HCT116 (cell line): Measurements from ENCODE around the gene TSPOAP1. TPM values are rescaled to one million over a fixed set of nuclear protein-coding genes. Genes with fewer than 3 reads are reported as not detected.

Experiments used
- ATAC-seq: fragments of 200-7000 bp; cut with Tn5 transposase; 2 replicates; pipeline ENCODE4 v1.9.1; 2020; ENCODE audit warnings: mild to moderate bottlenecking, moderate library complexity
- BruUV-seq: library from RNA; stranded (reverse); fragments of 400-500 nt; replicated peaks from 2 replicates; lab custom pipeline; 2021; lab: Mats Ljungman, UMichigan
- CTCF ChIA-PET: fragments of 300-600 bp; sonication (Branson Sonifier 250); formaldehyde crosslinking; loops from one replicate; lab custom pipeline; 2021; ENCODE audit warnings: antibody characterized with exemption; lab: Charles Lee
- POLR2A ChIA-PET: fragments of 300-600, 350-600 bp; sonication (Branson Sonifier 250); formaldehyde crosslinking; loops from one replicate; lab custom pipeline; 2021; ENCODE audit warnings: antibody characterized with exemption; lab: Charles Lee
- RAD21 ChIA-PET, 2 experiments: fragments of 300-600 bp; sonication (Branson Sonifier 250); formaldehyde crosslinking; loops; one replicate each; lab custom pipeline; 2023; ENCODE audit warnings: low total read pairs in 2 of 2; ENCODE audit not compliant: uncharacterized antibody in 2 of 2, unreplicated experiment in 2 of 2, low non-redundant PET in 1 of 2; lab: Charles Lee
- DNase-seq: peaks from one replicate; pipeline ENCODE4 v3.0.0-alpha.2; 2010; ENCODE audit warnings: low read depth, low spot score
- H2AFZ ChIP-seq: fragments of 200-600 bp; shearing (Covaris generic), sonication (generic); 2 replicates; pipeline ENCODE4 v1.6.1; 2017; ENCODE audit warnings: low read depth, mixed run types, mixed read lengths, antibody characterized with exemption, low read length; ENCODE audit not compliant: poor library complexity, severe bottlenecking
- H3K27ac ChIP-seq: 2 replicates; pipeline ENCODE4 v1.5.1; 2012; ENCODE audit warnings: low read depth, low read length
- H3K27me3 ChIP-seq: fragments of 200-600 bp; sonication (generic); 2 replicates; pipeline ENCODE4 v1.6.1; 2016; ENCODE audit warnings: mixed run types, low read length, mixed read lengths; ENCODE audit not compliant: insufficient read depth
- H3K36me3 ChIP-seq, 2 experiments: fragments of 200-500 bp in 1 of 2; fragments of 200-600 bp in 1 of 2; sonication (Bioruptor generic) in 1 of 2; sonication (generic) in 1 of 2; 2 replicates each; pipeline versions ENCODE4 v1.5.1 to v1.6.1; 2014 to 2016; ENCODE audit warnings: low read length in 2 of 2, inconsistent platforms in 1 of 2, mixed read lengths in 1 of 2, mixed run types in 1 of 2; ENCODE audit not compliant: insufficient read depth in 2 of 2, control insufficient read depth in 1 of 2
- H3K4me1 ChIP-seq, 2 experiments: fragments of 200-600 bp in 1 of 2; sonication (generic) in 1 of 2; 2 replicates each; pipeline versions ENCODE4 v1.5.1 to v1.6.1; 2012 to 2017; ENCODE audit warnings: low read length in 2 of 2, inconsistent platforms in 1 of 2, mild to moderate bottlenecking in 1 of 2, mixed read lengths in 1 of 2, mixed run types in 1 of 2, moderate library complexity in 1 of 2; ENCODE audit not compliant: insufficient read depth in 2 of 2, control insufficient read depth in 1 of 2
- H3K4me2 ChIP-seq: fragments of 200-600 bp; sonication (generic); 2 replicates; pipeline ENCODE4 v1.6.1; 2017; ENCODE audit warnings: mixed run types, low read length, mixed read lengths
- H3K4me3 ChIP-seq, 2 experiments: fragments of 200-600 bp in 1 of 2; sonication (generic) in 1 of 2; replicated peaks in 1 of 2; 2 replicates each; pipeline ENCODE4 v1.5.1; 2011 to 2016; ENCODE audit warnings: low read length in 2 of 2, control low read depth in 1 of 2, low read depth in 1 of 2, mild to moderate bottlenecking in 1 of 2, mixed read lengths in 1 of 2, mixed run types in 1 of 2
- H3K79me2 ChIP-seq: fragments of 200-600 bp; sonication (generic); 2 replicates; pipeline ENCODE4 v1.6.1; 2017; ENCODE audit warnings: mild to moderate bottlenecking, mixed run types, low read length, moderate library complexity, mixed read lengths; ENCODE audit not compliant: insufficient read depth
- H3K9ac ChIP-seq: fragments of 200-600 bp; sonication (generic); 2 replicates; pipeline ENCODE4 v1.6.1; 2016; ENCODE audit warnings: low read length, mixed read lengths
- H3K9me2 ChIP-seq: fragments of 200-600 bp; sonication (generic), shearing (Covaris generic); 2 replicates; pipeline ENCODE4 v1.6.1; 2017; ENCODE audit warnings: mixed run types, mild to moderate bottlenecking, moderate library complexity; ENCODE audit not compliant: insufficient read depth
- H3K9me3 ChIP-seq, 2 experiments: fragments of 200-500 bp in 1 of 2; fragments of 200-600 bp in 1 of 2; sonication (Bioruptor generic) in 1 of 2; sonication (generic) in 1 of 2; 2 replicates each; pipeline ENCODE4 v1.6.1; 2014 to 2017; ENCODE audit warnings: low read length in 2 of 2, mixed read lengths in 2 of 2, inconsistent platforms in 1 of 2, low read depth in 1 of 2, mild to moderate bottlenecking in 1 of 2, mixed run types in 1 of 2, moderate library complexity in 1 of 2; ENCODE audit not compliant: control insufficient read depth in 1 of 2, insufficient read depth in 1 of 2
- H4K20me1 ChIP-seq: fragments of 200-600 bp; sonication (generic), shearing (Covaris generic); 2 replicates; pipeline ENCODE4 v1.6.1; 2017; ENCODE audit warnings: mixed run types, mild to moderate bottlenecking, moderate library complexity; ENCODE audit not compliant: insufficient read depth
- CBX3 ChIP-seq: IDR thresholded peaks from 2 replicates; pipeline ENCODE4 v1.6.1; 2012; ENCODE audit warnings: low read depth
- EGR1 ChIP-seq: IDR thresholded peaks from 2 replicates; pipeline ENCODE4 v1.6.1; 2012; ENCODE audit warnings: low read depth
- EZH2 ChIP-seq: fragments of 200-600 bp; sonication (generic); IDR thresholded peaks from 2 replicates; pipeline ENCODE4 v1.6.1; 2017; ENCODE audit warnings: antibody characterized with exemption, mixed run types
- EZH2phosphoT487 ChIP-seq: fragments of 200-600 bp; IDR thresholded peaks from 2 replicates; pipeline ENCODE4 v1.6.1; 2018; ENCODE audit warnings: antibody characterized with exemption, borderline replicate concordance
- JUND ChIP-seq: IDR thresholded peaks from 2 replicates; pipeline ENCODE4 v1.6.1; 2012
- POLR2A ChIP-seq: IDR thresholded peaks from 2 replicates; pipeline ENCODE4 v1.7.0; 2011; ENCODE audit warnings: borderline replicate concordance; ENCODE audit not compliant: insufficient read depth, insufficient read length; ENCODE audit errors: extremely low read depth
- POLR2AphosphoS5 ChIP-seq: IDR thresholded peaks from 2 replicates; pipeline ENCODE4 v1.6.1; 2011; ENCODE audit warnings: mild to moderate bottlenecking, low read depth, low read length, moderate library complexity
- REST ChIP-seq: IDR thresholded peaks from 2 replicates; pipeline ENCODE4 v1.6.1; 2012; ENCODE audit warnings: low read depth
- SP1 ChIP-seq: IDR thresholded peaks from 2 replicates; pipeline ENCODE4 v1.6.1; 2012; ENCODE audit warnings: low read depth
- SRF ChIP-seq: IDR thresholded peaks from 2 replicates; pipeline ENCODE4 v1.6.1; 2012; ENCODE audit warnings: low read depth
- TCF7L2 ChIP-seq: IDR thresholded peaks from 2 replicates; pipeline ENCODE4 v1.7.0; 2011; ENCODE audit warnings: borderline replicate concordance, inconsistent platforms; ENCODE audit not compliant: insufficient read depth, insufficient read length; ENCODE audit errors: extremely low read depth
- ZBTB33 ChIP-seq: IDR thresholded peaks from 2 replicates; pipeline ENCODE4 v1.6.1; 2011; ENCODE audit warnings: mild to moderate bottlenecking, low read length, moderate library complexity; ENCODE audit not compliant: insufficient replicate concordance; ENCODE audit errors: extremely low read depth
- intact Hi-C: fragments of 100-400 bp; cut with micrococcal nuclease; formaldehyde crosslinking; loops from 2 replicates; pipeline ENCODE4 v1.10.0; 2022
- total RNA-seq: library from RNA; stranded (reverse); gene quantifications from one replicate; pipeline ENCODE4 v1.2.1, GENCODE V29; 2021; ENCODE audit not compliant: unreplicated experiment
- TF ChIP-seq, protein P1 (sequence below), 3 experiments: fragments of 200-600 bp in 1 of 3; sonication (generic) in 1 of 3; IDR thresholded peaks in 2 of 3; conservative IDR thresholded peaks in 1 of 3; 2 replicates each; pipeline ENCODE4 v1.5.1; 2012 to 2017; ENCODE audit warnings: low read depth in 2 of 3, low read length in 2 of 3, antibody characterized with exemption in 1 of 3, borderline replicate concordance in 1 of 3, control low read depth in 1 of 3, mild to moderate bottlenecking in 1 of 3, mixed read lengths in 1 of 3, mixed run types in 1 of 3, moderate library complexity in 1 of 3; ENCODE audit not compliant: insufficient read depth in 1 of 3

Gene TSPOAP1
- total RNA-seq, 1 experiment from 2014 or later: 0.27 TPM

DNA sequence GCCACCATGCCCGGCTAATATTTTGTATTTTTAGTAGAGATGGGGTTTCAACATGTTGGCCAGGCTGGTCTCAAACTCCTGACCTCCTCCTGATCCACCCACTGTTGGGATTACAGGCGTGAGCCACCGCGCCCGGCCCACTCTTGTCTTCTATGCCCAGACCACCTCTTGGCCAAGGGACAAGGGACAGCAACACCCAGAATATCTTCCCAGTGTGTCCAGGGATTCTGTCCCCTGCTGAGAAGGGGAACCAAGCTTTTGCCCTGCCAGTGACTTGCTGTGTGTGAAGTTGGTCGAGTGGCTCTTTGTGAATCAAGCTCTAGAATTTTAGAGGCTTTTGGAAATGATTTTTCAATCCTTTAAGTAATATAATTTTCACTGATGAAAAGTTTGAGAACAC lies 46.2 kb downstream of the TSPOAP1 start:
- ChIA-PET POLR2A (interaction anchor here (0.7 kb wide), 1 partner anchor 19 kb away, joined by 3 read pairs; no protein-coding TSS in a partner anchor), RAD21 (no interaction called here), CTCF (no interaction called here)
- Histone ChIP-seq H3K27me3 (no peaks in the 10 kb centered on the region), H3K9ac (no peak overlapping the region), H3K4me3 (no peak overlapping the region), H3K4me2 (no peak overlapping the region), H3K4me1 (no peaks in the 10 kb centered on the region), H3K79me2 (no peaks in the 10 kb centered on the region), H3K9me3 (no peaks in the 10 kb centered on the region), H4K20me1 (no peaks in the 10 kb centered on the region), H3K36me3 (no peaks in the 10 kb centered on the region), H3K9me2 (no peaks in the 10 kb centered on the region), H3K27ac (no peak overlapping the region), H2AFZ (no peak overlapping the region)
- TF ChIP-seq, protein P1, sequence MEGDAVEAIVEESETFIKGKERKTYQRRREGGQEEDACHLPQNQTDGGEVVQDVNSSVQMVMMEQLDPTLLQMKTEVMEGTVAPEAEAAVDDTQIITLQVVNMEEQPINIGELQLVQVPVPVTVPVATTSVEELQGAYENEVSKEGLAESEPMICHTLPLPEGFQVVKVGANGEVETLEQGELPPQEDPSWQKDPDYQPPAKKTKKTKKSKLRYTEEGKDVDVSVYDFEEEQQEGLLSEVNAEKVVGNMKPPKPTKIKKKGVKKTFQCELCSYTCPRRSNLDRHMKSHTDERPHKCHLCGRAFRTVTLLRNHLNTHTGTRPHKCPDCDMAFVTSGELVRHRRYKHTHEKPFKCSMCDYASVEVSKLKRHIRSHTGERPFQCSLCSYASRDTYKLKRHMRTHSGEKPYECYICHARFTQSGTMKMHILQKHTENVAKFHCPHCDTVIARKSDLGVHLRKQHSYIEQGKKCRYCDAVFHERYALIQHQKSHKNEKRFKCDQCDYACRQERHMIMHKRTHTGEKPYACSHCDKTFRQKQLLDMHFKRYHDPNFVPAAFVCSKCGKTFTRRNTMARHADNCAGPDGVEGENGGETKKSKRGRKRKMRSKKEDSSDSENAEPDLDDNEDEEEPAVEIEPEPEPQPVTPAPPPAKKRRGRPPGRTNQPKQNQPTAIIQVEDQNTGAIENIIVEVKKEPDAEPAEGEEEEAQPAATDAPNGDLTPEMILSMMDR (IDR thresholded peaks at IDR 0.05 in 2 of 3, conservative IDR thresholded peaks at IDR 0.05 in 1 of 3; ENCODE audit: borderline replicate concordance in 1 of 3, insufficient read depth in 1 of 3, low read depth in 2 of 3, low read length in 2 of 3): no peak
- TF ChIP-seq TCF7L2 (no peak), SP1 (no peak), JUND (no peak), POLR2AphosphoS5 (no peak), POLR2A (no peak), SRF (no peak)
- intact Hi-C loops: no loop called here
- DNase-seq: no peak
- ATAC-seq: no peak
- BruUV-seq: no TSS peak

DNA sequence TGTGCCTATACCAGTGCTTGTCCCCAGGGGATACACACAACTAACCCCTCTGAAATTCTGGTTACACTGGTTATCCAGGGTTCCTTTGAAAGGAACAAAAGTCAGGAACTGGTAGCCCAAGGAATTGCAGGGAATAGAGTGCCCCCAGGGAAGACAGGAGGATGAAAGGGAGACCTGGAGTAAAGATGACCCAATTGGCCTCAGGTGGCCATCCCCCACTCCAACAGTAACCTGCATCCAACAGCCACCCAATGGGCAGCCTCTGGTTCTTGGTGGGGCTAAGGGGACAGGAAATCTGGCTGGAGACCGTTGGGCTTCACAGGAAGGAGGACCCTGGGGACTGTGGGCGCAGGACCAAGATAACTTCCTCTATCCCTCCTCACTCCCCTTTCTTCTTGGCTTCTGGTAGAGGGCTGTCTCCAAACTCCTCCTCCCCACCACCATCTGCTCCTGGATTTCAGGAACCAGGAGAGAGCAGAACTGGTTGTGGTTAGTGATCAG lies 47.0 kb downstream of the TSPOAP1 start:
- Histone ChIP-seq H3K4me2 (no peak overlapping the region), H3K4me1 (no peaks in the 10 kb centered on the region), H3K9me3 (no peaks in the 10 kb centered on the region), H3K79me2 (no peaks in the 10 kb centered on the region), H3K27me3 (no peaks in the 10 kb centered on the region), H3K27ac (no peak overlapping the region), H3K4me3 (no peak overlapping the region), H3K9ac (no peak overlapping the region), H4K20me1 (no peaks in the 10 kb centered on the region), H3K9me2 (no peaks in the 10 kb centered on the region), H2AFZ (no peak overlapping the region), H3K36me3 (no peaks in the 10 kb centered on the region)
- ChIA-PET RAD21 (no interaction called here), POLR2A (no interaction called here), CTCF (no interaction called here)
- no peak for DNase-seq
- BruUV-seq: no TSS peak
- no peak for ATAC-seq
- intact Hi-C loops: no loop called here
- TF ChIP-seq EZH2phosphoT487: no peak
- no peak for TF ChIP-seq TCF7L2
- no peak for TF ChIP-seq ZBTB33
- no peak for TF ChIP-seq EGR1
- no peak for TF ChIP-seq CBX3
- TF ChIP-seq REST: no peak
- TF ChIP-seq EZH2: no peak
